ENCODE results near the gene BPIFB4. TPM values are rescaled to one million over a fixed set of nuclear protein-coding genes. Genes with fewer than 3 reads are reported as not detected.

Gene BPIFB4
- total RNA-seq, 1 donor from 2014 or later = not detected

- Histone ChIP-seq H3K27ac (no peak overlapping the region), H3K36me3 (no peaks in the 10 kb centered on the region), H3K4me1 (no peaks in the 10 kb centered on the region), H3K9me3 (no peaks in the 10 kb centered on the region), H3K4me3 (no peak overlapping the region), H3K27me3 (no peaks in the 10 kb centered on the region)
- intact Hi-C loops (cut with DNase I) = no loop called here
- DNase-seq (ENCODE audit: low spot score in 2 of 2) = no peak
- TF ChIP-seq, protein P1, sequence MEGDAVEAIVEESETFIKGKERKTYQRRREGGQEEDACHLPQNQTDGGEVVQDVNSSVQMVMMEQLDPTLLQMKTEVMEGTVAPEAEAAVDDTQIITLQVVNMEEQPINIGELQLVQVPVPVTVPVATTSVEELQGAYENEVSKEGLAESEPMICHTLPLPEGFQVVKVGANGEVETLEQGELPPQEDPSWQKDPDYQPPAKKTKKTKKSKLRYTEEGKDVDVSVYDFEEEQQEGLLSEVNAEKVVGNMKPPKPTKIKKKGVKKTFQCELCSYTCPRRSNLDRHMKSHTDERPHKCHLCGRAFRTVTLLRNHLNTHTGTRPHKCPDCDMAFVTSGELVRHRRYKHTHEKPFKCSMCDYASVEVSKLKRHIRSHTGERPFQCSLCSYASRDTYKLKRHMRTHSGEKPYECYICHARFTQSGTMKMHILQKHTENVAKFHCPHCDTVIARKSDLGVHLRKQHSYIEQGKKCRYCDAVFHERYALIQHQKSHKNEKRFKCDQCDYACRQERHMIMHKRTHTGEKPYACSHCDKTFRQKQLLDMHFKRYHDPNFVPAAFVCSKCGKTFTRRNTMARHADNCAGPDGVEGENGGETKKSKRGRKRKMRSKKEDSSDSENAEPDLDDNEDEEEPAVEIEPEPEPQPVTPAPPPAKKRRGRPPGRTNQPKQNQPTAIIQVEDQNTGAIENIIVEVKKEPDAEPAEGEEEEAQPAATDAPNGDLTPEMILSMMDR (IDR thresholded peaks at IDR 0.05) = no peak
These were observed 52.6 kb downstream of the BPIFB4 start for GRCh38 chr20:33131949-33132473.

- no peaks in the 10 kb centered on the region for H3K27me3 ChIP-seq
- no peaks in the 10 kb centered on the region for H3K36me3 ChIP-seq
- TF ChIP-seq, protein P1 (IDR thresholded peaks at IDR 0.05) = no peak
- intact Hi-C loops (cut with DNase I) = no loop called here
- no peak overlapping the region for H3K27ac ChIP-seq
- no peak for DNase-seq (ENCODE audit: low spot score in 2 of 2)
- no peaks in the 10 kb centered on the region for H3K9me3 ChIP-seq
- H3K4me3 ChIP-seq = no peak overlapping the region
- no peaks in the 10 kb centered on the region for H3K4me1 ChIP-seq
These were observed 53.3 kb downstream of the BPIFB4 start for GRCh38 chr20:33132513-33133372.

GRCh38 chr20:33133373-33133941 lies 54.0 kb downstream of the BPIFB4 start:
- TF ChIP-seq, protein P1 (IDR thresholded peaks at IDR 0.05) = no peak
- no peak overlapping the region for H3K4me3 ChIP-seq
- no peaks in the 10 kb centered on the region for H3K9me3 ChIP-seq
- H3K36me3 ChIP-seq = no peaks in the 10 kb centered on the region
- no peak overlapping the region for H3K27ac ChIP-seq
- no peaks in the 10 kb centered on the region for H3K27me3 ChIP-seq
- intact Hi-C loops (cut with DNase I) = no loop called here
- no peaks in the 10 kb centered on the region for H3K4me1 ChIP-seq
- no peak for DNase-seq (ENCODE audit: low spot score in 2 of 2)

DNA sequence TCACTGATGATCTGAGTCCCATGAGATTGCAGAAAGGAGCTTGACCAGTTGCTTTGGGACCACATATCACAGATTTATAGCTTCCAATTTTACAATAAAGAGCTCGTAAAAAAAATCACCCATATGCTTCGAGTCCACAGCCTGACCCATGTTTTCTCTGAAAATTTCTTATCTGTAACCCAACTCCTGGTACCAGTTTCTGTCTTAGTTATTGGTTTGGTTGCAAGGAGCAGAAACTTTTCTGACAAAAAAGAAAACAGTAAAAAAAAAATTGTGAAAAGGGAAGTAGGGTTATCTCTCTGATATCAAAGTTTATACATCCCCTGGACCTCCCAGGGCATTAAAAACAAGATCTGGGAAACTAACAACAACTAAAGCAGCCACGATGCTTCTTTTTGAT lies 57.8 kb downstream of the BPIFB4 start:
- DNase-seq (ENCODE audit: low spot score in 2 of 2) = no peak
- H3K36me3 ChIP-seq = no peaks in the 10 kb centered on the region
- no peaks in the 10 kb centered on the region for H3K27me3 ChIP-seq
- H3K4me1 ChIP-seq = no peaks in the 10 kb centered on the region
- H3K4me3 ChIP-seq = no peak overlapping the region
- no peaks in the 10 kb centered on the region for H3K9me3 ChIP-seq
- TF ChIP-seq, protein P1 (IDR thresholded peaks at IDR 0.05) = no peak
- H3K27ac ChIP-seq = no peak overlapping the region
- intact Hi-C loops (cut with DNase I) = no loop called here

DNA sequence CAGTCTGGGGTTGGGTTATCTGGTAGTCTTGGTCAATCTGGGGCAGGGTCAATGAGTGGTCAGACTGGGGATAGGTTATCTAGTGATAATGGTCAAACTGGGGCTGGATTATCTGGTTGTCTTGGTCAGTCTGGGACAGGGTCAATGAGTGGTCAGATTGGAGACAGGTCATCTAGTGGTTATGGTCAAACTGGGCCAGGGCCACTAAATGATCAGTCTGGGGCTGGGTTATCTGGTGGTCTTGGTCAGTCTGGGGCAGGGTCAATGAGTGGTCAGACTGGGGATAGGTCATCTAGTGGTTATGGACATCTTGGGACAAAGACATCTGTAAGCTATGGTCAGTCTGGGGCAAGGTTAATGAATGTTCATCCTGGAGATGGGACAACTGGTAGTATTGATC lies 60.0 kb downstream of the BPIFB4 start:
- Histone ChIP-seq H3K36me3 (no peaks in the 10 kb centered on the region), H3K9me3 (no peaks in the 10 kb centered on the region), H3K4me1 (no peaks in the 10 kb centered on the region), H3K27me3 (no peaks in the 10 kb centered on the region), H3K4me3 (no peak overlapping the region), H3K27ac (no peak overlapping the region)
- TF ChIP-seq, protein P1 (IDR thresholded peaks at IDR 0.05) = no peak
- intact Hi-C loops (cut with DNase I) = no loop called here
- DNase-seq (ENCODE audit: low spot score in 2 of 2) = no peak
